Activated naive CD8-positive, alpha-beta T cell treated with anti-CD3 and anti-CD28 coated beads for 36 hours (primary cell): ENCODE data around the gene RBM10. TPM values are rescaled to one million over a fixed set of nuclear protein-coding genes. Genes with fewer than 3 reads are reported as not detected.

Source experiments
- total RNA-seq, 2 experiments: library from RNA; stranded (reverse); gene quantifications; one replicate each; pipeline ENCODE4 v1.2.3, GENCODE V29; 2021

The RBM10 gene
- total RNA-seq, 2 experiments from 2014 or later: 67.2 to 69.0 TPM

Other genes starting within 250 kb of the RBM10 start
- under 1 TPM; 0.54 to 0.85 TPM for gene JADE3, start 232.8 kb upstream of the RBM10 start, total RNA-seq
- not detected for gene RGN, start 66.8 kb upstream of the RBM10 start, total RNA-seq
- 10 to 100 TPM; 79.6 to 84.2 TPM for gene NDUFB11, start 519 bp upstream of the RBM10 start, total RNA-seq
- 100 to 1,000 TPM; 219 to 227 TPM for gene UBA1, start 48.6 kb downstream of the RBM10 start, total RNA-seq
- 10 to 100 TPM; 49.9 to 51.3 TPM for gene CDK16, start 73.5 kb downstream of the RBM10 start, total RNA-seq
- gene USP11, start 87.8 kb downstream of the RBM10 start, total RNA-seq: 10 to 100 TPM; 45.3 to 49.5 TPM
- 1 to 10 TPM in 1 of 2 experiments, under 1 TPM in 1; 0.78 to 1.2 TPM for gene ZNF157, start 225.4 kb downstream of the RBM10 start, total RNA-seq